Measurements from ENCODE around the gene ATP5MG. TPM values are rescaled to one million over a fixed set of nuclear protein-coding genes. Genes with fewer than 3 reads are reported as not detected.
A peak's percentile ranks its signal among the peaks of the same experiment; 100 is the strongest.
"Not testable (repeated sequence)": the region's sequence is repeated elsewhere in the genome, so short reads cannot be mapped to it uniquely, and the experiment has no call there.

The ATP5MG gene, protein sequence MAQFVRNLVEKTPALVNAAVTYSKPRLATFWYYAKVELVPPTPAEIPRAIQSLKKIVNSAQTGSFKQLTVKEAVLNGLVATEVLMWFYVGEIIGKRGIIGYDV
- total RNA-seq, result 41.3 and 45.2 TPM in 2 replicates
- 264 TPM for polyA plus RNA-seq (2012)

- DNase-seq (ENCODE audit: low read depth), result peak; percentile 92
Observed at GRCh38 chr11:118401151-118401879, at the start of gene ATP5MG. Gene ATP5MG (plus strand): TSS chr11:118401606. CDS start chr11:118401666, 60 bp downstream.

DNA sequence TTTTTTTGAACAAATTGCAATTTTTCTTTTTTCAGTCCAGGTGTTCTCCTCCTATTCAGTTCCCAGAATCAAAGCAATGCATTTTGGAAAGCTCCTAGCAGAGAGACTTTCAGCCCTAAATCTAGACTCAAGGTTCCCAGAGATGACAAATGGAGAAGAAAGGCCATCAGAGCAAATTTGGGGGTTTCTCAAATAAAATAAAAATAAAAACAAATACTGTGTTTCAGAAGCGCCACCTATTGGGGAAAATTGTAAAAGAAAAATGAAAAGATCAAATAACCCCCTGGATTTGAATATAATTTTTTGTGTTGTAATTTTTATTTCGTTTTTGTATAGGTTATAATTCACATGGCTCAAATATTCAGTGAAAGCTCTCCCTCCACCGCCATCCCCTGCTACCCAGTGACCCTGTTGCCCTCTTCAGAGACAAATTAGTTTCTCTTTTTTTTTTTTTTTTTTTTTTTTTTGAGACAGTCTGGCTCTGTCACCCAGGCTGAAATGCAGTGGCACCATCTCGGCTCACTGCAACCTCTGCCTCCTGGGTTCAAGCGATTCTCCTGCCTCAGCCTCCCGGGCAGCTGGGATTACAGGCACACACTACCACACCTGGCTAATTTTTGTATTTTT, 48.2 kb upstream of the ATP5MG start:
- DNase-seq (ENCODE audit: low read depth), result peak; percentile 57

GRCh38 chr11:118358071-118358470, 43.3 kb upstream of the ATP5MG start:
- DNase-seq (ENCODE audit: low read depth), result no peak

GRCh38 chr11:118359295-118359958, 42.0 kb upstream of the ATP5MG start, which contains the start of gene UBE4A:
Gene UBE4A (plus strand): TSS chr11:118359600. CDS start chr11:118365081, 5,481 bp downstream.
- DNase-seq (ENCODE audit: low read depth), result peak; percentile 94

GRCh38 chr11:118364956-118365615, 36.3 kb upstream of the ATP5MG start:
- DNase-seq (ENCODE audit: low read depth), result no peak

DNA sequence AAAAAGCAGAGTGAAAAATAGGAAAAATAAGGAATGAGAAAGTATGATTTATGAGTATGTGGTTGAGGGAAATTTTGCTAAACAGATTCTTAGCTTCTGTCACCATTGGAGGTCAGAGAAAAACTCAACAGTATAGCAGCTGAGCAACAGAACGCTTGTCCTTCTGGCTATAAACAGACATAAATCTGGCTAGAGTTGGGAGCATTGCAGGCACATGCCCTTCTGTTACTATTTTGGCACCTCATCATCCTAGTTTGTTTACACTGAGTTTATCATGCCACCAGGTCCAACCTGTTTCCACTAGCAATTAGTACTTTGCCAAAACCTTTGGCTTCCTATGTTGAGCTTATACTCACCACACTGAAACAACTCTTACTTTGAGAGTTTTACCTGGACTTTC, 35.1 kb upstream of the ATP5MG start:
- no peak for DNase-seq (ENCODE audit: low read depth)

DNA sequence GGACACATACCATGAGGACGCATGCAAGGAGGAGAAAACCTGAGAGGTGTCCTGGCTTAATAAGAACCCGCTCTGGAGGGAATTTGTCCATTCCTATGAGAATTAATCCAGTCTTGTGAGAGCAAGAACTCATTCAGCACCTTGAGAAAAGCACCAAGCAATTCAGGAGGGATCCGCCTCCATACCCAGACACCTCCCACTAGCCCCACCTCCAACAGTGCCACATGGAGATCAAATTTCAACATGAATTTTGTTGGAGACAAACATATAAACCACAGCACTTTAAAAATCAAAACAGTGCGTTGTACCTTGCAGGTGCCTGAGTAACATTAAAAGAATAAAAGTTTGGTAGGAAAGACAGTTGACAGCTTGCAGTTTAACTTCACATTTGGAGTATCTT, 30.6 kb upstream of the ATP5MG start:
- DNase-seq (ENCODE audit: low read depth), result no peak

DNA sequence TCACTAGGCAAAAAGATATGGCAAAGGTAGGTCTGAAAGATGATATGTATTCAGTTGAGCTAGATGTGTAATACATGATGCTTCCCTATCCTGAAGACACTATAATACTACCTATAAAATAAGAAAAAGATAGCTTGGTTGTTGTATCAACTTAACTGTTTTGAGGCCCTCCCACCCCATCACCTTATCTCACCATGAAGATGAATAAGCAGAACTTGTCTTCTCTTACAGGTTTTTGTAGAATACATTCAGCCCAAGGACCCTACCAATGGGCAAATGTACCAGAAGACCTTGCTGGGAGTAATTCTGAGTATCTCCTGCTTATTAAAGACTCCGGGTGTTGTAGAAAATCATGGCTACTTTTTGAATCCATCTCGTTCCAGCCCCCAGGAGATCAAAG, 28.1 kb upstream of the ATP5MG start:
- DNase-seq (ENCODE audit: low read depth), result no peak

DNA sequence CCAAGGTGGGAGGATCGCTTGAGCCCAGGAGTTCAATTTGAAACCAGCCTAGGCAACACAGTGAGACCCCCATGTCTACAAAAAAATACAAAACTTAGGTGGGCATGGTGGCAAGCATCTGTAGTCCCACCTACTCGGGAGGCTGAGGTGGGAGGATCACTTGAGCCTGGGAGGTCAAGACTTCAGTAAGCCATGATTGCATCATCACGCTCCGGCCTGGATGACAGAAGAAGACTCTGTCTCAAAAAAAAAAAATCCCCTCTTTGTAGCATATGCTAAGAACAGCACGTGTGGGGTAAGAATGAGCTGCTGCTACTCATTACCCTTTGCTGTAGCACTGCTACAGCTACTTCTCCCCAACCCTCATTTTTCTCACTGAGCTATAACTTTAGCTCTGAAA, 27.5 kb upstream of the ATP5MG start:
- DNase-seq (ENCODE audit: low read depth), result no peak

GRCh38 chr11:118374729-118375128, 26.7 kb upstream of the ATP5MG start:
- DNase-seq (ENCODE audit: low read depth), result no peak

DNA sequence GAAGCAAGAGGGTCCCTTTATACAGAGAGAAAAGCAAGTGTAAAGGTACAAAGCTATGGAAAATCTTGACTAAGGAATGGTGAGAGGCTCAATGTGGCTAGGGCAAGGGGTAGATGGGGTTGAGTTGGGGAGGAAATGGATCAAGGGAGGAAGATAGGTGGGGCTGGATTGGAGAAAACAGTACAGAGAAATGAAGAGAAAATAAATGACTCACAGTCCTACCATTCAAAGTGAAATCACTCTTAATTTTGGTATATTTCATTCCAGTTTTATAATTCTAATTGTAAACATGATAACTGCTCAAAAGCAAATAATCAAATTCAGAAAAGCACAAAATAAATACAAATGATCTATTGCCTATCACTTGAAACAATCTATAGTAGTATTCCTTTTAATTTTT, 25.4 kb upstream of the ATP5MG start:
- DNase-seq (ENCODE audit: low read depth), result no peak

DNA sequence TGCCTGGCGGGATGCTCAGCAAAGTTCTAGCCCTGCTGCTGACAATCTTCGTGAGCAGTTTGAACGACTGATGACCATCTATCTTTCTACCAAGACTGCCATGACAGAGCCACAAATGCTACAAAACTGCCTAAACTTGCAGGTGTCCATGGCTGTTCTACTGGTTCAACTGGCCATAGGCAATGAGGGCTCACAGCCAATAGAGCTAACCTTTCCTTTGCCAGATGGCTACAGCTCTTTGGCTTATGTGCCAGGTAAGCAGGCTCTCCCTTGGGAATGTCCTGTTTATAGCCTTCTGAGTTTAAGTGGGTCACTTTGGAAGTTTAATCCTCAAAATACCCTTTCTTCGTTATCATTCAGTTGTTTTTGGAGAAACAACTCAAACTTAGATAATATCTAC, 21.9 kb upstream of the ATP5MG start:
- DNase-seq (ENCODE audit: low read depth), result no peak

GRCh38 chr11:118380571-118380970, 20.8 kb upstream of the ATP5MG start:
- peak; percentile 61 for DNase-seq (ENCODE audit: low read depth)

DNA sequence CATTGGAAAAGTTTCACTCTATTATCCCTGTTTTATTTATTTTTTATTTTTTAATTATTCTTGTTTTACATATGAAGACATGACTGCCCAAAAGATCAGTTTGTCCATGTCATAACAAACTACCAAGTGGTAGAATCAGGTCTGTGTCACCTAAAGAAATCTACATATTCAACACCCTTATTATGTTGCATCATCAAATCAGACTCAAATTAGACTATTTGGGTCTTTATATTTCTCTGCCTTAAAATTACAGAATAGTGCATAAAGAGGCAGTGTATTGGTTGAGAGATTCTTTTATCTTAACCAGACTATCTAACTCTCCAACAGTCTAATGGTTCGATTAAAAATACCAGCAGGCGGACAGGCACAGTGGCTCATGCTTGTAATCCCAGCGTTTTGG, 18.5 kb upstream of the ATP5MG start:
- DNase-seq (ENCODE audit: low read depth), result no peak

- no peak for DNase-seq (ENCODE audit: low read depth)
Observed at GRCh38 chr11:118383657-118384056, 17.7 kb upstream of the ATP5MG start.

GRCh38 chr11:118396097-118396501, 5.3 kb upstream of the ATP5MG start:
- no peak for DNase-seq (ENCODE audit: low read depth)

- DNase-seq (ENCODE audit: low read depth), result no peak
Observed at GRCh38 chr11:118397448-118397847, 4.0 kb upstream of the ATP5MG start.

- no peak for DNase-seq (ENCODE audit: low read depth)
Observed at GRCh38 chr11:118398791-118399559, 2.4 kb upstream of the ATP5MG start.

DNA sequence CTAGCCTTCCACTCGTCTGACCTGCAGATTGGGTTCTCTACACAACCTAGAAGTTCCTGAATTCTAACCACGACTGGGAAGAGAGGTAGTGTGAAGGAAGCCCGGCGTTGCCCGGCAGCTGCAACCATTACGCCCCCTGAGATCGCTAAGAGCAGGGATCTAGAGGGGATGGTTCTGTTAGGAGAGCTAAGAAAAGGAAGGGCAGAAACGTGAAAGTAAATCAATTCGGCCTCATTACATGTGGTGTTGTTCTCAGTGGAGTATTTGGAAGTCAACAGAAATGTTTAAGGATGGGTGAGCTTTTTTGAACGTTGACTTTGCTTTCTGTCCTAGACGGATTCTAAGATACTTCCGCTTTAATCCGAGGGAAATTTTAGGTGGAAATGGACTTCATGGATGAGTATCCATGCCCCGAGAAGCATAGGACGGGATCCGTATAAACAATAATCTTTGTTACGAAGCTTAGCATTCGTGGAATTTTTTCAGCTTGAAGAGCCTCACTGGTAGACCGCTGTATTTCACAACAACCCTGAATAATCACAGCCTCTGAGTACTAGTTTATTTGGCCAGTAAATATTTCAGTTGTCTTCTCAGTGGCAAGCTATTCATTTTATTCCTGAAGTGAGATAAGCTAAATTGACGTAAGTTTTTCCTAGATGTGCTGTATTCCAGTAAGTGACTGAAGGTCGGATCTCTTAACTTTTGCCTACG, 629 bp downstream of the ATP5MG start:
- peak; percentile 27 for DNase-seq (ENCODE audit: low read depth)

DNA sequence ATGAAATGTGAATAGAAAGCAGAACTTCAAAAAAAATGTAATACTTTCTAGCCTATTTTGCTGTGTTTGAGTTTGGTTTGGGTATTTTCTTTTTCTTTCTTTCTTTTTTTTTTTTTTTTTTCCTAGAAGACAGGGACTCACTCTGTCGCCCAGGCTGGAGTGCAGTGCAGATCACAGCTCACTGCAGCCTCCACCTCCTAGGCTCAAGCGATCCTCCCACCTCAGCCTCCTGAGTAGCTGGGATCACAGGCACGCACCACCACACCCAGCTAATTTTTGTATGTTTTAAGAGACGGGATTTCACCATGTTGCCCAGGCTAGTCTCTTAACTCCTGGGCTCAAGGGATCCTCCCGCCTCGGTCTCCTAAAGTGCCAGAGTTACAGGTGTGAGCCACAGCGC, 1.2 kb downstream of the ATP5MG start:
- not testable (repeated sequence) for DNase-seq (ENCODE audit: low read depth)
